HL-60 (cell line): ENCODE data around the gene PARPBP.
"Not testable (repeated sequence)": the region's sequence is repeated elsewhere in the genome, so short reads cannot be mapped to it uniquely, and the experiment has no call there.

Experiments
- DNase-seq, 2 experiments: peaks; one replicate each; pipeline ENCODE4 v3.0.0-alpha.2; 2010 to 2020; ENCODE audit warnings: low read depth in 1 of 2, low spot score in 1 of 2
- H3K27ac ChIP-seq: fragments of 250-450 bp; sonication (Bioruptor Pico); replicated peaks from 2 replicates; pipeline ENCODE4 v1.5.1; 2020; ENCODE audit warnings: mild to moderate bottlenecking, moderate library complexity
- H3K27me3 ChIP-seq: fragments of 250-450 bp; sonication (Bioruptor Pico); 2 replicates; pipeline ENCODE4 v1.5.1; 2021; ENCODE audit warnings: mild to moderate bottlenecking, moderate library complexity; ENCODE audit not compliant: insufficient read depth, poor library complexity, severe bottlenecking
- H3K4me3 ChIP-seq: replicated peaks from 2 replicates; pipeline ENCODE4 v1.5.1; 2011; ENCODE audit warnings: mild to moderate bottlenecking, control low read depth, low read length; ENCODE audit not compliant: insufficient read depth
- GABPA ChIP-seq: IDR thresholded peaks from 2 replicates; pipeline ENCODE4 v1.6.1; 2012; ENCODE audit warnings: low read depth
- POLR2AphosphoS5 ChIP-seq: IDR thresholded peaks from 2 replicates; pipeline ENCODE4 v1.6.1; 2012; ENCODE audit warnings: low read depth
- SPI1 ChIP-seq: IDR thresholded peaks from 2 replicates; pipeline ENCODE4 v1.6.1; 2012; ENCODE audit warnings: low read depth, mild to moderate bottlenecking, borderline replicate concordance
- TF ChIP-seq, protein P1 (sequence below): IDR thresholded peaks from 2 replicates; pipeline ENCODE4 v1.6.1; 2012; ENCODE audit warnings: low read depth; ENCODE audit not compliant: insufficient replicate concordance
- TF ChIP-seq, protein P2 (sequence below): IDR thresholded peaks from one replicate; pipeline ENCODE4 v1.5.1; 2011; ENCODE audit warnings: low read length, control low read depth, inconsistent platforms; ENCODE audit not compliant: insufficient read depth

The PARPBP gene

DNA sequence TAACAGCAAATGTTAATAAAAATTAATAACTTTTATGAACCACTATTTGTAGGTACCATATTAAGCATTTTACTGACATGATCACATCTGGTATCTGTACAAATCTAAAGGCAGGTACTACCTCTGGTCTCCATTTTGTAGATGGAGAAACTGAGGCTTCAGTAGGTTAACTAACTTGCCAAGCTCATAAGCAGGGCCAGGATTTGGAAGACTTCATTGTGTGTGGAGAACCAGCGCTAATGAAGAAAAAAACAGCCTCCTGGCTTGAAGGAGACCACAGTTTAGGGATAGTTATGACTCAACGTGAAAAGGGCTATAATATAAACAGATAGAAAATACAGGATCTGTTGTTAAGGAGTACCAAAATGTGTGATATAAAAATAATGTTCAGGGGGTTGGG is 1.1 kb upstream of the PARPBP start:
- DNase-seq, result no peak
- TF ChIP-seq GABPA (no peak), POLR2AphosphoS5 (no peak), SPI1 (no peak)
- TF ChIP-seq, protein P1, sequence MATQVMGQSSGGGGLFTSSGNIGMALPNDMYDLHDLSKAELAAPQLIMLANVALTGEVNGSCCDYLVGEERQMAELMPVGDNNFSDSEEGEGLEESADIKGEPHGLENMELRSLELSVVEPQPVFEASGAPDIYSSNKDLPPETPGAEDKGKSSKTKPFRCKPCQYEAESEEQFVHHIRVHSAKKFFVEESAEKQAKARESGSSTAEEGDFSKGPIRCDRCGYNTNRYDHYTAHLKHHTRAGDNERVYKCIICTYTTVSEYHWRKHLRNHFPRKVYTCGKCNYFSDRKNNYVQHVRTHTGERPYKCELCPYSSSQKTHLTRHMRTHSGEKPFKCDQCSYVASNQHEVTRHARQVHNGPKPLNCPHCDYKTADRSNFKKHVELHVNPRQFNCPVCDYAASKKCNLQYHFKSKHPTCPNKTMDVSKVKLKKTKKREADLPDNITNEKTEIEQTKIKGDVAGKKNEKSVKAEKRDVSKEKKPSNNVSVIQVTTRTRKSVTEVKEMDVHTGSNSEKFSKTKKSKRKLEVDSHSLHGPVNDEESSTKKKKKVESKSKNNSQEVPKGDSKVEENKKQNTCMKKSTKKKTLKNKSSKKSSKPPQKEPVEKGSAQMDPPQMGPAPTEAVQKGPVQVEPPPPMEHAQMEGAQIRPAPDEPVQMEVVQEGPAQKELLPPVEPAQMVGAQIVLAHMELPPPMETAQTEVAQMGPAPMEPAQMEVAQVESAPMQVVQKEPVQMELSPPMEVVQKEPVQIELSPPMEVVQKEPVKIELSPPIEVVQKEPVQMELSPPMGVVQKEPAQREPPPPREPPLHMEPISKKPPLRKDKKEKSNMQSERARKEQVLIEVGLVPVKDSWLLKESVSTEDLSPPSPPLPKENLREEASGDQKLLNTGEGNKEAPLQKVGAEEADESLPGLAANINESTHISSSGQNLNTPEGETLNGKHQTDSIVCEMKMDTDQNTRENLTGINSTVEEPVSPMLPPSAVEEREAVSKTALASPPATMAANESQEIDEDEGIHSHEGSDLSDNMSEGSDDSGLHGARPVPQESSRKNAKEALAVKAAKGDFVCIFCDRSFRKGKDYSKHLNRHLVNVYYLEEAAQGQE, result no peak
- peak overlapping the region; percentile 87 for H3K27ac ChIP-seq
- H3K4me3 ChIP-seq, result peak overlapping the region; percentile 75
- H3K27me3 ChIP-seq, result no peaks in the 10 kb centered on the region

DNA sequence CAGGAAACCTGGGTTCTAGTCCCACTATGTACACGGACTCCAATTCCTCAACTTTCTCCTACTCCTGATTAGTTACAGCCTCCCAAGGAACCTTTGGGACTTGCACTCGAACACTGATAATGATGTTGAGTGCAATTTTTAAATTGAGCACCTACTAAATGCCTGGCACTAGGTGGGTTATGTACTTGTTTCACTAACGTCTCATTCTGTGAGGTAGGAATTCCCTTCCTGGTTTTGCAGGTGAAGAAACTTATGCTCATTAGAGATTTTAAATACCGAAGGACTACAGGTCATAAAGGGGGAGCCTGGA is 536 bp downstream of the PARPBP start:
- TF ChIP-seq POLR2AphosphoS5, result no peak; the same call in 1 of the 2 replicates
- no peak for TF ChIP-seq GABPA
- TF ChIP-seq, protein P2, sequence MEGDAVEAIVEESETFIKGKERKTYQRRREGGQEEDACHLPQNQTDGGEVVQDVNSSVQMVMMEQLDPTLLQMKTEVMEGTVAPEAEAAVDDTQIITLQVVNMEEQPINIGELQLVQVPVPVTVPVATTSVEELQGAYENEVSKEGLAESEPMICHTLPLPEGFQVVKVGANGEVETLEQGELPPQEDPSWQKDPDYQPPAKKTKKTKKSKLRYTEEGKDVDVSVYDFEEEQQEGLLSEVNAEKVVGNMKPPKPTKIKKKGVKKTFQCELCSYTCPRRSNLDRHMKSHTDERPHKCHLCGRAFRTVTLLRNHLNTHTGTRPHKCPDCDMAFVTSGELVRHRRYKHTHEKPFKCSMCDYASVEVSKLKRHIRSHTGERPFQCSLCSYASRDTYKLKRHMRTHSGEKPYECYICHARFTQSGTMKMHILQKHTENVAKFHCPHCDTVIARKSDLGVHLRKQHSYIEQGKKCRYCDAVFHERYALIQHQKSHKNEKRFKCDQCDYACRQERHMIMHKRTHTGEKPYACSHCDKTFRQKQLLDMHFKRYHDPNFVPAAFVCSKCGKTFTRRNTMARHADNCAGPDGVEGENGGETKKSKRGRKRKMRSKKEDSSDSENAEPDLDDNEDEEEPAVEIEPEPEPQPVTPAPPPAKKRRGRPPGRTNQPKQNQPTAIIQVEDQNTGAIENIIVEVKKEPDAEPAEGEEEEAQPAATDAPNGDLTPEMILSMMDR, result no peak
- TF ChIP-seq SPI1, result no peak
- TF ChIP-seq, protein P1, result no peak
- peak overlapping the region; percentile 75 for H3K4me3 ChIP-seq
- peak overlapping the region; percentile 87 for H3K27ac ChIP-seq
- no peaks in the 10 kb centered on the region for H3K27me3 ChIP-seq
- DNase-seq, result no peak

DNA sequence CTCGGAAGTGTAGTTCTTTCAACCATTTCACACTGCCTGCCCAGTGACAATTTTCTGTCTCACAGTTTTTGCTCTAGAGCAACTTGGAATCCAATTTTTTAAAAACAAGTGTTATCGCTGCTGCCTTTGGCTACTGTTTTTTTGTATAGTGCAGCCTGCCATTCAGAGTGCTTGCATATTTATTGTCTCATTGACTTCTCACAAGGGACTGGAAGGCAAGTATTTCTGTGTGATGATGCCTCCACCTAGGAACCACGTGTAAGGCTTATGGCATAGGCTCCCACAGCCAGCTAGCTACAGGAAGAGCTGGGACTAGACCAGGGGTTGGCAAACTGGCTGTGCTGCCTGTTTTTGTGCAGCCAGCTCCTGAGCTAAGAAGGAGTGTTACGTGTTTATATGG is 903 bp downstream of the PARPBP start:
- peak overlapping the region; percentile 87 for H3K27ac ChIP-seq

DNA sequence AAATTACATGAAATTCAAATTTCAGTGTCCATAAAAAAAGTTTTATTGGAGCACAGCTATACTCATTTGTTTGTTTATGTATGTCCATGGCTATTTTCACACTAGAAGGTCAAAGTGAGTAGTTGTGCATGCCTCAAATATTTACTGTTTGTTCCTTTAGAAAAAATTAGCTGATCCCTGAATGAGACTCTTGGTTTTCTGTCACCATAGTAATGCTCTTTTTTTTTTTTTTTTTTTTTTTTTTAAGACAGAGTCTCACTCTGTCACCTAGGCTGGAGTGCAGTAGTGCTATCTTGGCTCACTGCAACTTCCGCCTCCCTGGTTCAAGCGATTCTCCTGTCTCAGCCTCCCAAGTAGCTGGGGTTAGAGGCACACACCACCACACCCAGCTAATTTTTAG is 1.3 kb downstream of the PARPBP start:
- not testable (repeated sequence) for H3K27me3 ChIP-seq
- peak overlapping the region; percentile 87 for H3K27ac ChIP-seq
- H3K4me3 ChIP-seq, result peak overlapping the region; percentile 75
- peak in 1 of 2 experiments; percentile 38 for DNase-seq

More for the DNA sequence above, 903 bp downstream of the PARPBP start:
- H3K27me3 ChIP-seq, result no peaks in the 10 kb centered on the region
- peak in 1 of 2 experiments; percentile 61 for DNase-seq
- H3K4me3 ChIP-seq, result peak overlapping the region; percentile 75
- TF ChIP-seq POLR2AphosphoS5, result peak; percentile 29; the same call in 1 of the 2 replicates
- TF ChIP-seq, protein P1, result no peak
- TF ChIP-seq, protein P2, result no peak
- TF ChIP-seq SPI1, result no peak
- TF ChIP-seq GABPA, result no peak

DNA sequence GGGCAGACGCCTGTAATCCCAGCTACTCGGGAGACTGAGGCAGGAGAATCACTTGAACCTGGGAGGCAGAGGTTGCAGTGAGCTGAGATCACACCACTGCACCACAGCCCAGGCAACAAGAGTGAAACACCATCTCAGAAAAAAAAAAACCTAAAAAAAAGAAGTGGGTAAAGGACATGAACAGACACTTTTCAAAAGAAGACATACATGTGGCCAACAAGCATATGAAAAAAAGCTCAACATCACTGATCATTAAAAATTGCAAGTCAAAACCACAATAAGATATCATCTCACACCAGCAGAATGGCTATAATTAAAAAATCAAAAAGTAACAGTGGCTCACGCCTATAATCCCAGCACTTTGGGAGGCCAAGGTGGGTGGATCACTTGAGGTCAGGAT is 10.7 kb downstream of the PARPBP start:
- H3K27ac ChIP-seq, H3K4me3 ChIP-seq, DNase-seq, H3K27me3 ChIP-seq: not testable (repeated sequence)

DNA sequence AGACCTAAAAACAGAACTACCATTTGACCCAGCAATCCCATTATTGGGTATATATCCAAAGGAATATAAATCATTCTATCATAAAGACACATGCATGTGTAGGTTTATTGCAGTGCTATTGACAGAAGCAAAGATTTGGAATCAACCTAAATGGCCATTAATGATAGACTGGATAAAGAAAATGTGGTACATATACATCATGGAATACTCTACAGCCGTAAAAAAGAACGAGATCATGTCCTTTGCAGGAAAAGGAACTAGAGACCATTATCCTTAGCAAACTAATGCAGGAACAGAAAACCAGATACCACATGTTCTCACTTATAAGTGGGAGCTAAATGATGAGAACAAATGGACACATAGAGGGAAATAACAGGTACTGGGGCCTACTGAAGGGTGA is 11.5 kb downstream of the PARPBP start:
- H3K27ac ChIP-seq, DNase-seq, H3K27me3 ChIP-seq, H3K4me3 ChIP-seq: not testable (repeated sequence)

DNA sequence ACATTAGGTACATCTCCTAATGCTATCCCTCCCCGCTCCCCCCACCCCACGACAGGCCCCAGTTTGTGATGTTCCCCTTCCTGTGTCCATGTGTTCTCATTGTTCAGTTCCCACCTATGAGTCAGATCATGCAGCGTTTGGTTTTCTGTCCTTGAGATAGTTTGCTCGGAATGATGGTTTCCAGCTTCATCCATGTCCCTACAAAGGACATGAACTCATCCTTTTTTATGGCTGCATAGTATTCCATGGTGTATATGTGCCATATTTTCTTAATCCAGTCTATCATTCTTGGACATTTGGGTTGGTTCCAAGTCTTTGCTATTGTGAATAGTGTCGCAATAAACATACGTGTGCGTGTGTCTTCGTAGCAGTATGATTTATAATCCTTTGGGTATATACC is 17.6 kb downstream of the PARPBP start:
- H3K27me3 ChIP-seq, DNase-seq, H3K27ac ChIP-seq, H3K4me3 ChIP-seq: not testable (repeated sequence)
